ENCODE measurements around the gene TSSC4. TPM values are rescaled to one million over a fixed set of nuclear protein-coding genes. Genes with fewer than 3 reads are reported as not detected.

TSSC4 gene
- total RNA-seq (10 to 100 TPM; 35.3 to 47.6 TPM), polyA plus RNA-seq (ENCODE audit: insufficient read length in 6 of 6) (10 to 100 TPM; 20.1 to 32.0 (median 23.6) TPM)
- long read RNA-seq, donor 1, transcript TSSC4-201 (3 exons, 1,686 nt), result major isoform, 15 of 20 reads
- long read RNA-seq, donor 1, partial matches to known transcripts, result 0 of 20 reads
- long read RNA-seq, donor 1, other reads (novel, unspliced or antisense), result 0 of 20 reads
- long read RNA-seq, donor 2, transcript TSSC4-201 (3 exons, 1,686 nt), result major isoform, 7 of 12 reads
- long read RNA-seq, donor 2, transcript TSSC4-210 (2 exons, 912 nt), result minor isoform, 5 of 12 reads
- long read RNA-seq, donor 2, partial matches to known transcripts, result 0 of 12 reads
- long read RNA-seq, donor 2, other reads (novel, unspliced or antisense), result 0 of 12 reads
- long read RNA-seq, donor 3, transcript TSSC4-201 (3 exons, 1,686 nt), result major isoform, 8 of 13 reads
- long read RNA-seq, donor 3, partial matches to known transcripts, result 0 of 13 reads
- long read RNA-seq, donor 3, other reads (novel, unspliced or antisense), result 0 of 13 reads
- long read RNA-seq, donor 4, transcript TSSC4-210 (2 exons, 912 nt), result minor isoform, 5 of 51 reads
- long read RNA-seq, donor 4, transcript TSSC4-201 (3 exons, 1,686 nt), result major isoform, 37 of 51 reads
- long read RNA-seq, donor 4, partial matches to known transcripts, result 2 of 51 reads
- long read RNA-seq, donor 4, other reads (novel, unspliced or antisense), result 5 of 51 reads
- long read RNA-seq, donor 5, transcript TSSC4-201 (3 exons, 1,686 nt), result major isoform, 16 of 20 reads
- long read RNA-seq, donor 5, partial matches to known transcripts, result 0 of 20 reads
- long read RNA-seq, donor 5, other reads (novel, unspliced or antisense), result 0 of 20 reads
- long read RNA-seq, donor 6, transcript TSSC4-201 (3 exons, 1,686 nt), result major isoform, 19 of 23 reads
- long read RNA-seq, donor 6, partial matches to known transcripts, result 0 of 23 reads
- long read RNA-seq, donor 6, other reads (novel, unspliced or antisense), result 0 of 23 reads
- long read RNA-seq, donor 7, partial matches to known transcripts, result 0 of 6 reads
- long read RNA-seq, donor 7, other reads (novel, unspliced or antisense), result 0 of 6 reads
- long read RNA-seq, donor 8, transcript TSSC4-201 (3 exons, 1,686 nt), result major isoform, 15 of 19 reads
- long read RNA-seq, donor 8, partial matches to known transcripts, result 0 of 19 reads
- long read RNA-seq, donor 8, other reads (novel, unspliced or antisense), result 0 of 19 reads
- long read RNA-seq, donor 9, result 0 reads
- long read RNA-seq, donor 10, transcript TSSC4-210 (2 exons, 912 nt), result minor isoform, 9 of 99 reads
- long read RNA-seq, donor 10, transcript TSSC4-201 (3 exons, 1,686 nt), result major isoform, 77 of 99 reads
- long read RNA-seq, donor 10, transcript TSSC4-203 (4 exons, 1,544 nt), result minor isoform, 5 of 99 reads
- long read RNA-seq, donor 10, partial matches to known transcripts, result 2 of 99 reads
- long read RNA-seq, donor 10, other reads (novel, unspliced or antisense), result 6 of 99 reads
- long read RNA-seq, donor 11, transcript TSSC4-201 (3 exons, 1,686 nt), result major isoform, 9 of 17 reads
- long read RNA-seq, donor 11, partial matches to known transcripts, result 6 of 17 reads
- long read RNA-seq, donor 11, other reads (novel, unspliced or antisense), result 0 of 17 reads
- long read RNA-seq, donor 12, transcript TSSC4-201 (3 exons, 1,686 nt), result major isoform, 11 of 11 reads
- long read RNA-seq, donor 12, partial matches to known transcripts, result 0 of 11 reads
- long read RNA-seq, donor 12, other reads (novel, unspliced or antisense), result 0 of 11 reads

- ATAC-seq (peak; percentile 91), DNase-seq (peak; percentile 100)
- Histone ChIP-seq H3K36me3 (peaks cover 0 to 62% of the 10 kb centered on the region in 2 donors), H3K27ac (peak within 1 kb of the TSS; percentile 93 to 97), H3K27me3 (no peaks in the 10 kb centered on the region), H3K9me3 (no peaks in the 10 kb centered on the region), H3K4me3 (peak within 1 kb of the TSS; percentile 98 to 99), H3K4me1 (peaks cover 16 to 31% of the 10 kb centered on the region in 2 donors)
- intact Hi-C loops (cut with DNase I), result no loop called here
- TF ChIP-seq CTCF (IDR thresholded peaks at IDR 0.05), result peak; percentile 93 to 98
These were observed at the start of gene TSSC4 for GRCh38 chr11:2400069-2400761. Gene TSSC4 (plus strand): TSS chr11:2400750. CDS start chr11:2402634, 1,884 bp downstream.

GRCh38 chr11:2351701-2352100, 48.8 kb upstream of the TSSC4 start:
- Histone ChIP-seq H3K9me3 (peaks cover 0 to 8% of the 10 kb centered on the region in 2 donors), H3K27ac (no peak overlapping the region), H3K4me3 (no peak overlapping the region), H3K36me3 (no peaks in the 10 kb centered on the region), H3K27me3 (no peaks in the 10 kb centered on the region), H3K4me1 (no peaks in the 10 kb centered on the region)
- no peak for TF ChIP-seq CTCF (IDR thresholded peaks at IDR 0.05)
- intact Hi-C loops (cut with DNase I), result no loop called here
- ATAC-seq, result no peak
- no peak for DNase-seq

GRCh38 chr11:2352420-2352819, 48.1 kb upstream of the TSSC4 start:
- Histone ChIP-seq H3K36me3 (no peaks in the 10 kb centered on the region), H3K4me3 (no peak overlapping the region), H3K4me1 (no peaks in the 10 kb centered on the region), H3K9me3 (peaks cover 0 to 8% of the 10 kb centered on the region in 2 donors), H3K27me3 (no peaks in the 10 kb centered on the region), H3K27ac (no peak overlapping the region)
- ATAC-seq (no peak), DNase-seq (no peak)
- TF ChIP-seq CTCF (IDR thresholded peaks at IDR 0.05), result no peak
- intact Hi-C loops (cut with DNase I), result no loop called here

- DNase-seq, result no peak
- Histone ChIP-seq H3K4me1 (no peaks in the 10 kb centered on the region), H3K36me3 (no peaks in the 10 kb centered on the region), H3K4me3 (no peak overlapping the region), H3K27ac (no peak overlapping the region), H3K27me3 (no peaks in the 10 kb centered on the region), H3K9me3 (no peaks in the 10 kb centered on the region)
- intact Hi-C loops (cut with DNase I), result no loop called here
- no peak for ATAC-seq
- no peak for TF ChIP-seq CTCF (IDR thresholded peaks at IDR 0.05)
These were observed 45.4 kb upstream of the TSSC4 start for GRCh38 chr11:2355000-2355644.

Measured in left lung (tissue), 14 donors.